GM21367 (cell line): ENCODE data around the gene ACSF3.
"Not testable (repeated sequence)": the region's sequence is repeated elsewhere in the genome, so short reads cannot be mapped to it uniquely, and the experiment has no call there.

ENCODE experiments used
- ATAC-seq: cut with Tn5 transposase; IDR thresholded peaks from one replicate; pipeline ENCODE4 v1.9.1; 2021; ENCODE audit not compliant: unreplicated experiment

ACSF3 gene

GRCh38 chr16:89185887-89186592 is 92.4 kb downstream of the ACSF3 start:
- ATAC-seq: not testable (repeated sequence)

- not testable (repeated sequence) for ATAC-seq
Measured at GRCh38 chr16:89186593-89187031, 93.0 kb downstream of the ACSF3 start.

- no peak for ATAC-seq
Measured at GRCh38 chr16:89187032-89187769, 93.5 kb downstream of the ACSF3 start.

GRCh38 chr16:89187770-89188392 is 94.2 kb downstream of the ACSF3 start:
- no peak for ATAC-seq

GRCh38 chr16:89188471-89189357 is 95.1 kb downstream of the ACSF3 start:
- not testable (repeated sequence) for ATAC-seq

GRCh38 chr16:89189358-89190025 is 95.8 kb downstream of the ACSF3 start:
- no peak for ATAC-seq

- no peak for ATAC-seq
Measured at GRCh38 chr16:89190150-89190958, 96.7 kb downstream of the ACSF3 start.

- no peak for ATAC-seq
Measured at GRCh38 chr16:89191033-89191900, 97.6 kb downstream of the ACSF3 start.

GRCh38 chr16:89191901-89192185 is 98.2 kb downstream of the ACSF3 start:
- no peak for ATAC-seq

GRCh38 chr16:89192186-89192955 is 98.7 kb downstream of the ACSF3 start:
- not testable (repeated sequence) for ATAC-seq

GRCh38 chr16:89192956-89193575 is 99.4 kb downstream of the ACSF3 start:
- ATAC-seq: no peak

GRCh38 chr16:89193576-89194293 is 100.1 kb downstream of the ACSF3 start:
- ATAC-seq: no peak

- no peak for ATAC-seq
Measured at GRCh38 chr16:89194340-89195311, 101.0 kb downstream of the ACSF3 start.

- no peak for ATAC-seq
Measured at GRCh38 chr16:89195521-89196171, 102.0 kb downstream of the ACSF3 start.

- no peak for ATAC-seq
Measured at GRCh38 chr16:89197033-89197632, 103.5 kb downstream of the ACSF3 start.
